K562 (cell line): ENCODE results near the gene PIP5K1B. TPM values are rescaled to one million over a fixed set of nuclear protein-coding genes. Genes with fewer than 3 reads are reported as not detected.

Source experiments
- MTA1 ChIP-seq: fragments of 450-650 bp; IDR thresholded peaks from 2 replicates; pipeline ENCODE4 v1.6.1; 2017; ENCODE audit warnings: borderline replicate concordance
- NR1H2 ChIP-seq: sonication (generic); formaldehyde crosslinking; IDR thresholded peaks from 2 replicates; pipeline ENCODE4 v1.4.0; 2020; ENCODE audit warnings: mild to moderate bottlenecking, missing genetic modification reagents
- RBM17 ChIP-seq: fragments of 200-400 bp; formaldehyde crosslinking; IDR thresholded peaks from 2 replicates; pipeline ENCODE4 v1.6.1; 2017; ENCODE audit warnings: low read depth, mild to moderate bottlenecking, low read length, borderline replicate concordance
- SREBF2 ChIP-seq: sonication (generic); formaldehyde crosslinking; IDR thresholded peaks from 2 replicates; pipeline ENCODE4 v1.4.0; 2020; ENCODE audit warnings: mild to moderate bottlenecking, missing genetic modification reagents
- SRSF7 ChIP-seq: fragments of 200-400 bp; formaldehyde crosslinking; optimal IDR thresholded peaks from 2 replicates; pipeline ENCODE3; 2017; ENCODE audit warnings: mild to moderate bottlenecking, low read depth, low read length
- SRSF9 ChIP-seq: fragments of 200-400 bp; formaldehyde crosslinking; IDR thresholded peaks from 2 replicates; pipeline ENCODE4 v1.6.1; 2017; ENCODE audit warnings: low read depth, low read length, borderline replicate concordance
- ZC3H4 ChIP-seq: sonication (generic); formaldehyde crosslinking; IDR thresholded peaks from 2 replicates; pipeline ENCODE4 v1.9.0; 2021; ENCODE audit warnings: missing genetic modification reagents, borderline replicate concordance
- ZC3H8 ChIP-seq: fragments of 450-650 bp; IDR thresholded peaks from 2 replicates; pipeline ENCODE4 v1.6.1; 2017
- ZNF707 ChIP-seq: fragments of 250-450 bp; sonication (Bioruptor Pico); conservative IDR thresholded peaks from 2 replicates; pipeline ENCODE4 v1.8.0; 2022; ENCODE audit warnings: inconsistent platforms, mild to moderate bottlenecking, moderate library complexity
- ZSCAN32 ChIP-seq: fragments of 450-650 bp; formaldehyde crosslinking; IDR thresholded peaks from 2 replicates; pipeline ENCODE4 v1.4.0; 2020; ENCODE audit warnings: mild to moderate bottlenecking, moderate library complexity
- polyA plus RNA-seq, 8 experiments: library from polyadenylated mRNA; depleted of rRNA in 4 of 8; stranded (reverse) in 5 of 8; unstranded in 3 of 8; fragments of >200 nt; fragmentation: Nextera tagmentation in 2 of 8; fragmentation: Illumina TruSeq in 1 of 8; extraction: Ambion mirVana in 2 of 8; extraction: Trizol in 1 of 8; gene quantifications; 2 replicates each; pipeline versions ENCODE4 v1.2.1 to v1.2.3, GENCODE V29; 2011 to 2014; ENCODE audit warnings: inconsistent platforms in 1 of 8, missing spikeins in 1 of 8
- total RNA-seq, 7 experiments: library from RNA; depleted of rRNA in 6 of 7; stranded (reverse); fragments of >200 nt in 6 of 7; fragmentation: Illumina TruSeq in 2 of 7; extraction: Trizol in 2 of 7; gene quantifications; 2 replicates each; pipeline versions ENCODE4 v1.2.1 to v1.2.3, GENCODE V29; 2011 to 2021; ENCODE audit warnings: low replicate concordance in 1 of 7
- TF ChIP-seq, protein P1 (sequence below), 3 experiments: fragments of 200-800 bp in 1 of 3; fragments of 250-450 bp in 1 of 3; fragments of 450-650 bp in 1 of 3; sonication (Bioruptor Pico) in 1 of 3; sonication (Bioruptor generic) in 1 of 3; formaldehyde crosslinking in 1 of 3; IDR thresholded peaks; 2 replicates each; pipeline versions ENCODE4 v1.6.1 to v1.8.0; 2016 to 2022; ENCODE audit warnings: mild to moderate bottlenecking in 2 of 3, missing genetic modification characterization in 2 of 3, missing compliant biosample characterization in 1 of 3, moderate library complexity in 1 of 3
- TF ChIP-seq, protein P2 (sequence below), 2 experiments: fragments of 450-650 bp; formaldehyde crosslinking in 1 of 2; IDR thresholded peaks; 2 replicates each; pipeline versions ENCODE4 v1.4.0 to v1.6.1; 2014 to 2020; ENCODE audit warnings: mild to moderate bottlenecking in 2 of 2, borderline replicate concordance in 1 of 2, low read depth in 1 of 2
- TF ChIP-seq, protein P3 (sequence below): IDR thresholded peaks from 2 replicates; pipeline ENCODE4 v1.6.1; 2016; ENCODE audit warnings: missing genetic modification characterization, missing compliant biosample characterization
- TF ChIP-seq, protein P4 (sequence below): fragments of 250-450 bp; sonication (Bioruptor Pico); IDR thresholded peaks from 2 replicates; pipeline ENCODE4 v1.9.0; 2021; ENCODE audit warnings: mild to moderate bottlenecking

PIP5K1B gene
- total and polyA plus RNA-seq, 9 of the 15 experiments (the other 6 are each of a cell fraction or from before 2014, with no cell fraction given), result 3.1 to 12.9 (median 7.4) TPM

DNA sequence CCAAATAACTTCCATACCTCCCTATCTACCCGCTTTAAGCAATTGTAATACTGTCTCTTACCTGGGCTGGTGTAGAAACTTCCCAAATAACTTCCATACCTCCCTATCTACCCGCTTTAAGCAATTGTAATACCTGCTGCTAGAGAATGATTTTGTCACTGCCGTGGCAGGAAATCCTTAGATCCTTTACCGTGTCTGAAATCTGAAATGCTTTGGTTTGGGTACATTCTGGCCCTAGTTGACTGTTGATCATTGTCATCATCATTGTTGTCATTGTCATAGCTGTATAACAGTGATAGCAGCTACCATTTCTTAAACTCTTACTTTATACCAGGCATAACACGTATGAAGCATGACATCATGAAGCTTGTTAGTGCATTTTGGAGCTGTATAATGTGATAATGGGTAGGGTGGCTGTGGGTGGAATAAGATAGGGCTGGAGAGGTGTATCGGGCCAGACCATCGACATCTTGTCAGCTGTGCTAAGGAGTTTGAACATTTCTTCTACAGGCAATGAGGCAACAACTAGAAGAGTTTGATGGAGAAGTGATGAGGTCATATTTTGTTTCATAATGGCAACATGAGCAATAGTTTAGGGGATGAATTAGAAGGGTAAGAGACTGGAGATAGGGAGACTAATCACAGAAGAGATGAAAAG is 15.7 kb downstream of the PIP5K1B start (continued):
- no peak for TF ChIP-seq ZSCAN32 (CRISPR knock-in tag)
- no peak for TF ChIP-seq SREBF2 (CRISPR knock-in tag)
- no peak for TF ChIP-seq ZC3H8
- no peak for TF ChIP-seq NR1H2 (CRISPR knock-in tag)
- TF ChIP-seq RBM17, result no peak
- no peak for TF ChIP-seq SRSF7
- no peak for TF ChIP-seq ZC3H4 (CRISPR knock-in tag)
- TF ChIP-seq, protein P1, sequence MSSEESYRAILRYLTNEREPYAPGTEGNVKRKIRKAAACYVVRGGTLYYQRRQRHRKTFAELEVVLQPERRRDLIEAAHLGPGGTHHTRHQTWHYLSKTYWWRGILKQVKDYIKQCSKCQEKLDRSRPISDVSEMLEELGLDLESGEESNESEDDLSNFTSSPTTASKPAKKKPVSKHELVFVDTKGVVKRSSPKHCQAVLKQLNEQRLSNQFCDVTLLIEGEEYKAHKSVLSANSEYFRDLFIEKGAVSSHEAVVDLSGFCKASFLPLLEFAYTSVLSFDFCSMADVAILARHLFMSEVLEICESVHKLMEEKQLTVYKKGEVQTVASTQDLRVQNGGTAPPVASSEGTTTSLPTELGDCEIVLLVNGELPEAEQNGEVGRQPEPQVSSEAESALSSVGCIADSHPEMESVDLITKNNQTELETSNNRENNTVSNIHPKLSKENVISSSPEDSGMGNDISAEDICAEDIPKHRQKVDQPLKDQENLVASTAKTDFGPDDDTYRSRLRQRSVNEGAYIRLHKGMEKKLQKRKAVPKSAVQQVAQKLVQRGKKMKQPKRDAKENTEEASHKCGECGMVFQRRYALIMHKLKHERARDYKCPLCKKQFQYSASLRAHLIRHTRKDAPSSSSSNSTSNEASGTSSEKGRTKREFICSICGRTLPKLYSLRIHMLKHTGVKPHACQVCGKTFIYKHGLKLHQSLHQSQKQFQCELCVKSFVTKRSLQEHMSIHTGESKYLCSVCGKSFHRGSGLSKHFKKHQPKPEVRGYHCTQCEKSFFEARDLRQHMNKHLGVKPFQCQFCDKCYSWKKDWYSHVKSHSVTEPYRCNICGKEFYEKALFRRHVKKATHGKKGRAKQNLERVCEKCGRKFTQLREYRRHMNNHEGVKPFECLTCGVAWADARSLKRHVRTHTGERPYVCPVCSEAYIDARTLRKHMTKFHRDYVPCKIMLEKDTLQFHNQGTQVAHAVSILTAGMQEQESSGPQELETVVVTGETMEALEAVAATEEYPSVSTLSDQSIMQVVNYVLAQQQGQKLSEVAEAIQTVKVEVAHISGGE (CRISPR knock-in tag; IDR thresholded peaks at IDR 0.05), result no peak
- no peak for TF ChIP-seq ZNF707 (CRISPR knock-in tag)
- TF ChIP-seq, protein P2, sequence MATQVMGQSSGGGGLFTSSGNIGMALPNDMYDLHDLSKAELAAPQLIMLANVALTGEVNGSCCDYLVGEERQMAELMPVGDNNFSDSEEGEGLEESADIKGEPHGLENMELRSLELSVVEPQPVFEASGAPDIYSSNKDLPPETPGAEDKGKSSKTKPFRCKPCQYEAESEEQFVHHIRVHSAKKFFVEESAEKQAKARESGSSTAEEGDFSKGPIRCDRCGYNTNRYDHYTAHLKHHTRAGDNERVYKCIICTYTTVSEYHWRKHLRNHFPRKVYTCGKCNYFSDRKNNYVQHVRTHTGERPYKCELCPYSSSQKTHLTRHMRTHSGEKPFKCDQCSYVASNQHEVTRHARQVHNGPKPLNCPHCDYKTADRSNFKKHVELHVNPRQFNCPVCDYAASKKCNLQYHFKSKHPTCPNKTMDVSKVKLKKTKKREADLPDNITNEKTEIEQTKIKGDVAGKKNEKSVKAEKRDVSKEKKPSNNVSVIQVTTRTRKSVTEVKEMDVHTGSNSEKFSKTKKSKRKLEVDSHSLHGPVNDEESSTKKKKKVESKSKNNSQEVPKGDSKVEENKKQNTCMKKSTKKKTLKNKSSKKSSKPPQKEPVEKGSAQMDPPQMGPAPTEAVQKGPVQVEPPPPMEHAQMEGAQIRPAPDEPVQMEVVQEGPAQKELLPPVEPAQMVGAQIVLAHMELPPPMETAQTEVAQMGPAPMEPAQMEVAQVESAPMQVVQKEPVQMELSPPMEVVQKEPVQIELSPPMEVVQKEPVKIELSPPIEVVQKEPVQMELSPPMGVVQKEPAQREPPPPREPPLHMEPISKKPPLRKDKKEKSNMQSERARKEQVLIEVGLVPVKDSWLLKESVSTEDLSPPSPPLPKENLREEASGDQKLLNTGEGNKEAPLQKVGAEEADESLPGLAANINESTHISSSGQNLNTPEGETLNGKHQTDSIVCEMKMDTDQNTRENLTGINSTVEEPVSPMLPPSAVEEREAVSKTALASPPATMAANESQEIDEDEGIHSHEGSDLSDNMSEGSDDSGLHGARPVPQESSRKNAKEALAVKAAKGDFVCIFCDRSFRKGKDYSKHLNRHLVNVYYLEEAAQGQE (IDR thresholded peaks at IDR 0.05; ENCODE audit: borderline replicate concordance), result no peak
- TF ChIP-seq, protein P2 (CRISPR knock-in tag; IDR thresholded peaks at IDR 0.05; ENCODE audit: low read depth), result no peak
- TF ChIP-seq MTA1, result no peak
- TF ChIP-seq, protein P3, sequence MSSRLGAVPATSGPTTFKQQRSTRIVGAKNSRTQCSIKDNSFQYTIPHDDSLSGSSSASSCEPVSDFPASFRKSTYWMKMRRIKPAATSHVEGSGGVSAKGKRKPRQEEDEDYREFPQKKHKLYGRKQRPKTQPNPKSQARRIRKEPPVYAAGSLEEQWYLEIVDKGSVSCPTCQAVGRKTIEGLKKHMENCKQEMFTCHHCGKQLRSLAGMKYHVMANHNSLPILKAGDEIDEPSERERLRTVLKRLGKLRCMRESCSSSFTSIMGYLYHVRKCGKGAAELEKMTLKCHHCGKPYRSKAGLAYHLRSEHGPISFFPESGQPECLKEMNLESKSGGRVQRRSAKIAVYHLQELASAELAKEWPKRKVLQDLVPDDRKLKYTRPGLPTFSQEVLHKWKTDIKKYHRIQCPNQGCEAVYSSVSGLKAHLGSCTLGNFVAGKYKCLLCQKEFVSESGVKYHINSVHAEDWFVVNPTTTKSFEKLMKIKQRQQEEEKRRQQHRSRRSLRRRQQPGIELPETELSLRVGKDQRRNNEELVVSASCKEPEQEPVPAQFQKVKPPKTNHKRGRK, result no peak
- no peak for TF ChIP-seq SRSF9
- TF ChIP-seq, protein P4, sequence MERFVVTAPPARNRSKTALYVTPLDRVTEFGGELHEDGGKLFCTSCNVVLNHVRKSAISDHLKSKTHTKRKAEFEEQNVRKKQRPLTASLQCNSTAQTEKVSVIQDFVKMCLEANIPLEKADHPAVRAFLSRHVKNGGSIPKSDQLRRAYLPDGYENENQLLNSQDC, result no peak
